Suprapubic skin (tissue), 4 donors: Measurements from ENCODE around the gene CXCL8. TPM values are rescaled to one million over a fixed set of nuclear protein-coding genes. Genes with fewer than 3 reads are reported as not detected.

ENCODE experiments used
- DNase-seq, 2 donors: peaks; one replicate each; pipeline ENCODE4 v3.0.0-alpha.2; 2019; ENCODE audit warnings: low spot score in 2 of 2
- H3K27ac ChIP-seq: fragments of 200-600 bp; sonication (generic); one replicate; pipeline ENCODE4 v1.5.1; 2019
- H3K27me3 ChIP-seq: fragments of 200-600 bp; sonication (generic); one replicate; pipeline ENCODE4 v1.5.1; 2019
- H3K36me3 ChIP-seq: fragments of 200-600 bp; sonication (generic); one replicate; pipeline ENCODE4 v1.5.1; 2019
- H3K4me1 ChIP-seq: fragments of 200-600 bp; sonication (generic); one replicate; pipeline ENCODE4 v1.5.1; 2019
- H3K4me3 ChIP-seq: fragments of 200-600 bp; sonication (generic); one replicate; pipeline ENCODE4 v1.5.1; 2019; ENCODE audit warnings: mild to moderate bottlenecking
- H3K9me3 ChIP-seq: fragments of 200-600 bp; sonication (generic); one replicate; pipeline ENCODE4 v1.5.1; 2019
- EP300 ChIP-seq: sonication (generic); formaldehyde crosslinking; IDR thresholded peaks from one replicate; pipeline ENCODE4 v1.6.1; 2017; ENCODE audit warnings: antibody characterized with exemption
- POLR2A ChIP-seq, 2 donors: fragments of 450-650 bp; IDR thresholded peaks; one replicate each; pipeline ENCODE4 v1.6.1; 2017; ENCODE audit warnings: antibody characterized with exemption in 2 of 2, mild to moderate bottlenecking in 2 of 2, moderate library complexity in 2 of 2
- POLR2AphosphoS5 ChIP-seq, 3 donors: sonication (generic); formaldehyde crosslinking; IDR thresholded peaks; one replicate each; pipeline ENCODE4 v1.6.1; 2017; ENCODE audit warnings: antibody characterized with exemption in 3 of 3
- WGBS: methylation state at CpG from one replicate; pipeline ENCODE4 v1.1.5; 2018; 5-methylcytosine and 5-hydroxymethylcytosine counted together
- total RNA-seq, 4 donors: library from RNA; depleted of rRNA; stranded (reverse); fragments of >200 nt; gene quantifications; one replicate each; pipeline ENCODE4 v1.1.0, GENCODE V29; 2016
- TF ChIP-seq, protein P1 (sequence below), 2 donors: fragments of 200-600 bp in 1 of 2; fragments of 450-650 bp in 1 of 2; sonication (generic) in 1 of 2; IDR thresholded peaks; one replicate each; pipeline ENCODE4 v1.5.1; 2016 to 2019; ENCODE audit warnings: antibody characterized with exemption in 2 of 2, mild to moderate bottlenecking in 1 of 2, moderate library complexity in 1 of 2

CXCL8 gene
- total RNA-seq, 4 donors from 2014 or later, result 1.5 TPM; not detected in 3

DNA sequence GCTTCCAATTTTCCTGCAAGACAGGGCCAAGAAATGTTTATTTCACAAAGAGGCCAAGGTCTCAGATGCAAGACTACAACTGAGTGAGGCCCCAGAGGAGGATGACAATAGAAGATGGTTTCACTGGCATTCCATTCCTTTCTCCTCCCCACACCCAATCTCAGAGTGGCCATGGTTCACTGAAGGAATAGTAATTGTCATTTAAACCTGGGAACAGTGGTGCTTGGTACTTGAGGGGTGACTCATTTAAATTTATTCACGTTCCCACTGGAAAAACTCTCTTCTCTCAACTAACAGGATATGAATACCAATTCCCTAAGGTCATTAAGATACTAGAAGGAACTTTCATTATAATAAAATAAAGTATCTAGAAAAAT lies 35.3 kb upstream of the CXCL8 start:
- WGBS, result 25% methylated on average over 1 of the region's 1 CpG
- no peak for DNase-seq
- Histone ChIP-seq H3K27me3 (no peaks in the 10 kb centered on the region), H3K9me3 (no peaks in the 10 kb centered on the region), H3K4me3 (no peak overlapping the region), H3K36me3 (no peaks in the 10 kb centered on the region), H3K4me1 (peaks cover 35% of the 10 kb centered on the region), H3K27ac (peak overlapping the region; percentile 57)
- TF ChIP-seq POLR2A (IDR thresholded peaks at IDR 0.05), result no peak
- TF ChIP-seq EP300, result no peak
- TF ChIP-seq, protein P1, sequence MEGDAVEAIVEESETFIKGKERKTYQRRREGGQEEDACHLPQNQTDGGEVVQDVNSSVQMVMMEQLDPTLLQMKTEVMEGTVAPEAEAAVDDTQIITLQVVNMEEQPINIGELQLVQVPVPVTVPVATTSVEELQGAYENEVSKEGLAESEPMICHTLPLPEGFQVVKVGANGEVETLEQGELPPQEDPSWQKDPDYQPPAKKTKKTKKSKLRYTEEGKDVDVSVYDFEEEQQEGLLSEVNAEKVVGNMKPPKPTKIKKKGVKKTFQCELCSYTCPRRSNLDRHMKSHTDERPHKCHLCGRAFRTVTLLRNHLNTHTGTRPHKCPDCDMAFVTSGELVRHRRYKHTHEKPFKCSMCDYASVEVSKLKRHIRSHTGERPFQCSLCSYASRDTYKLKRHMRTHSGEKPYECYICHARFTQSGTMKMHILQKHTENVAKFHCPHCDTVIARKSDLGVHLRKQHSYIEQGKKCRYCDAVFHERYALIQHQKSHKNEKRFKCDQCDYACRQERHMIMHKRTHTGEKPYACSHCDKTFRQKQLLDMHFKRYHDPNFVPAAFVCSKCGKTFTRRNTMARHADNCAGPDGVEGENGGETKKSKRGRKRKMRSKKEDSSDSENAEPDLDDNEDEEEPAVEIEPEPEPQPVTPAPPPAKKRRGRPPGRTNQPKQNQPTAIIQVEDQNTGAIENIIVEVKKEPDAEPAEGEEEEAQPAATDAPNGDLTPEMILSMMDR (IDR thresholded peaks at IDR 0.05), result no peak
- TF ChIP-seq POLR2AphosphoS5 (IDR thresholded peaks at IDR 0.05), result no peak

DNA sequence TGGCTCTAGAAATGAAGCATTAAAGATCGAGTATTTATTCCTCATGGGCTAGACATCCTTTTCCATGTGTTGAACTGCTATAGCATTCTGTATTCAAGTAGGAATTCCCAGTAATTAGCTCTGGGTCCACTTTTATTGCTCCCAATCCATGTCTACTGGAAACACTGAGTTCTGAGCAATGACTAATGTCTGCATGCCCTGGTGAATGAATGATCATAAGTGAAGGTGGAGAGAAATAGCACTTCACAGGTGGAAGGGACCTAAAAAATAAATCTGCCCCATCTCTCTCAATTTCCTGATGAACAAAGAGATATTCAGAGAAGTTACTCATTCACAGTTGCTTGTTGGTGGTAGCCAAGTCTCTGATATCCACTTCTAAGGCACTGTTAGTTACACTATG lies 34.6 kb upstream of the CXCL8 start:
- Histone ChIP-seq H3K4me3 (no peak overlapping the region), H3K27ac (no peak overlapping the region), H3K9me3 (no peaks in the 10 kb centered on the region), H3K27me3 (no peaks in the 10 kb centered on the region), H3K36me3 (no peaks in the 10 kb centered on the region), H3K4me1 (peaks cover 35% of the 10 kb centered on the region)
- TF ChIP-seq POLR2A (IDR thresholded peaks at IDR 0.05) (no peak), POLR2AphosphoS5 (IDR thresholded peaks at IDR 0.05) (no peak), EP300 (no peak)
- TF ChIP-seq, protein P1 (IDR thresholded peaks at IDR 0.05), result no peak
- 96% methylated on average over 1 of the region's 1 CpG for WGBS
- no peak for DNase-seq

DNA sequence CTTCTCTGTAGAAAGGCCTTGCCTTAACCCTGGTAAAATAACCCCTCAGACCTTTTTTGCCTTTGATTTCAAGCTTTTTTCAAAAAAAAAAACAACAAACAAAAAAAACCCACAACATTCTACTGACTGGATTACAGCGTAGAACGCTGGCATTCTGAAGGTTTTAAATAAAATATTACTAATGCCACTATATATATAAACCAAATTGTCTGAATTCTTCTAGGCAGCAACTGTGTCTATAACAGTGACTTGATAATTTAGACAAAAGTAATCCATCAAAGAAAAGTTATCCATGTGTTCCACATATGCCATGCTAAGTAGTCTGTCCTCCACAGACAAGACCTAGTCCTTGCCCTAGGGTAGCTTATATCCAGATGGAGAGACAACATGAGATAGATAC lies 33.6 kb upstream of the CXCL8 start:
- TF ChIP-seq, protein P1 (IDR thresholded peaks at IDR 0.05), result no peak
- TF ChIP-seq POLR2AphosphoS5 (IDR thresholded peaks at IDR 0.05) (no peak), POLR2A (IDR thresholded peaks at IDR 0.05) (no peak), EP300 (no peak)
- 98% methylated on average over 2 of the region's 2 CpGs for WGBS
- H3K9me3 ChIP-seq, result no peaks in the 10 kb centered on the region
- no peaks in the 10 kb centered on the region for H3K27me3 ChIP-seq
- no peak for DNase-seq
- no peak overlapping the region for H3K4me3 ChIP-seq
- H3K36me3 ChIP-seq, result no peaks in the 10 kb centered on the region
- H3K4me1 ChIP-seq, result peaks cover 35% of the 10 kb centered on the region
- H3K27ac ChIP-seq, result no peak overlapping the region

DNA sequence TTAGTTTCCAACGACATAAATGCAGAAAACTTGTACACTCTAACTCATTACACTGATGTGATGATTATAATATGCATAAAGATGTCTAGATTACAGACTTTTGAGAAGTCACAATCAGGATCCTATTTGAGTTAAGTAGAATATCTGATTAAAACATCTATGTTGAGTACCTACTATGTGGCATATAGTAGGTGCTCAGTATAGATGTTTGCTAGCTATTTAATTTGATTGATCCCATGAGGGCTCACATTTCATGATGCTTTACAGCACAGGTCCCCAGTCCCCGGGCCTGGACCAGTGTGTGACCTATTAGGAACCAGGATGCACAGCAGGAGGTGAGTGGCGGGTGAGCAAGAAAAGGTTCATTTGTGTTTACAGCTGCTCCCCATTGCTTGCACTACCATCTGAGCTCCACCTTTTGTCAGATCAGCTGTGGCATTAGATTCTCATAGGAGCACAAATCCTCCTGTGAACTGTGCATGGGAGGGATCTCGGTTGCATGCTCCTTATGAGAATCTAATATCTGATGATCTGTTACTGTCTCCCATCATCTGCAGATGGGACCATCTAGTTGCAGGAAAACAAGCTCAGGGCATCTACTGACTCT lies 33.0 kb upstream of the CXCL8 start:
- H3K9me3 ChIP-seq, result no peaks in the 10 kb centered on the region
- no peak for DNase-seq
- no peak for TF ChIP-seq POLR2AphosphoS5 (IDR thresholded peaks at IDR 0.05)
- no peak for TF ChIP-seq POLR2A (IDR thresholded peaks at IDR 0.05)
- TF ChIP-seq EP300, result no peak
- TF ChIP-seq, protein P1 (IDR thresholded peaks at IDR 0.05), result no peak
- H3K4me3 ChIP-seq, result no peak overlapping the region
- 71% methylated on average over 4 of the region's 4 CpGs for WGBS
- H3K4me1 ChIP-seq, result peaks cover 35% of the 10 kb centered on the region
- H3K27me3 ChIP-seq, result no peaks in the 10 kb centered on the region
- H3K27ac ChIP-seq, result no peak overlapping the region
- H3K36me3 ChIP-seq, result no peaks in the 10 kb centered on the region

DNA sequence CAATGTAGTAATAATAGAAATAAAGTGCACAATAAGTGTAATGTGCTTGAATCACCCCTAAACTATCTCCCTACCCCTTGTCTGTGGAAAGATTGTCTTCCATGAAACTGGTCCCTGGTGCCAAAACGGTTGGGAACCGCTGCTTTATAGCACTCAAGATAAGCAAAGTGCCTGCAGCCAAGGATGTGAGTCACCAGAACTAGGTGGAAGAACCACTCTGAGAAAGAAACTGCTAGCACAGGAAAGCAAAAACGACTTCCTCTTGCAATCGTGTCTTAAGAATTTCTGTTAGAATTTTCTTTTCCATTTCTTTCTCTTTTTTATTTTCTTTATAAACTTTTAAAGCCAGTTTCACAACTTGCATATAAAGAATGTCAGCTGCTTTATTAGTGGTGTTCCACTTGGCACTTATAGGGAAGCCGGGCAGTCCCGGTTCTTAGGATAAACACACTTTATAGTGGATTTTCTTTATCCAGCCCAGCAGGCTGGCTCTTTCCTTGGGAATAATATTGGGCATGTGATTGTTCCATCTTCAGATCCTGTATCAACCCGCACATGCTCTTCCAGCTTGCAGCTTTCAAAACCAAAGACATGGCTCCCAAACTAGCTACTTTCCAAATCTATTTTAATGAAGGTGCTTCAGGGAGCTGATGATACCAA lies 32.3 kb upstream of the CXCL8 start:
- H3K9me3 ChIP-seq, result no peaks in the 10 kb centered on the region
- no peaks in the 10 kb centered on the region for H3K36me3 ChIP-seq
- WGBS, result 24% methylated on average over 7 of the region's 7 CpGs
- H3K27ac ChIP-seq, result no peak overlapping the region
- peaks cover 35% of the 10 kb centered on the region for H3K4me1 ChIP-seq
- TF ChIP-seq, protein P1 (IDR thresholded peaks at IDR 0.05), result no peak
- TF ChIP-seq POLR2AphosphoS5 (IDR thresholded peaks at IDR 0.05), result no peak
- no peak for TF ChIP-seq POLR2A (IDR thresholded peaks at IDR 0.05)
- no peak for TF ChIP-seq EP300
- H3K27me3 ChIP-seq, result no peaks in the 10 kb centered on the region
- no peak for DNase-seq
- H3K4me3 ChIP-seq, result no peak overlapping the region
